Parathyroid adenoma (tissue), 2 donors: ENCODE results near the gene COX10.

ENCODE experiments used
- H2AFZ ChIP-seq: fragments of 300-600 bp; sonication (generic); one replicate; pipeline ENCODE4 v1.7.0; 2017; ENCODE audit warnings: antibody characterized with exemption, mild to moderate bottlenecking
- H3K27ac ChIP-seq: fragments of 300-600 bp; sonication (generic); one replicate; pipeline ENCODE4 v1.7.0; 2017
- H3K27me3 ChIP-seq: fragments of 300-600 bp; sonication (generic); one replicate; pipeline ENCODE4 v1.7.0; 2017; ENCODE audit warnings: low read length; ENCODE audit not compliant: control insufficient read depth, insufficient read depth
- H3K36me3 ChIP-seq: fragments of 300-600 bp; sonication (generic); one replicate; pipeline ENCODE4 v1.7.0; 2017; ENCODE audit warnings: low read length; ENCODE audit not compliant: control insufficient read depth, insufficient read depth
- H3K4me1 ChIP-seq: fragments of 300-600 bp; sonication (generic); one replicate; pipeline ENCODE4 v1.7.0; 2017; ENCODE audit warnings: control low read depth
- H3K4me2 ChIP-seq: fragments of 300-600 bp; sonication (generic); one replicate; pipeline ENCODE4 v1.7.0; 2017; ENCODE audit warnings: low read length
- H3K4me3 ChIP-seq: fragments of 300-600 bp; sonication (generic); one replicate; pipeline ENCODE4 v1.7.0; 2017; ENCODE audit warnings: low read depth, low read length
- H3K79me2 ChIP-seq: fragments of 300-600 bp; sonication (generic); one replicate; pipeline ENCODE4 v1.7.0; 2017; ENCODE audit warnings: control low read depth
- H3K9ac ChIP-seq: fragments of 300-600 bp; sonication (generic); one replicate; pipeline ENCODE4 v1.7.0; 2017; ENCODE audit warnings: mild to moderate bottlenecking
- H3K9me3 ChIP-seq: fragments of 300-600 bp; sonication (generic); one replicate; pipeline ENCODE4 v1.7.0; 2017; ENCODE audit warnings: low read length; ENCODE audit not compliant: control insufficient read depth
- TF ChIP-seq, protein P1 (sequence below): fragments of 300-600 bp; sonication (generic); IDR thresholded peaks from one replicate; pipeline ENCODE4 v1.7.0; 2017; ENCODE audit warnings: antibody characterized with exemption, mild to moderate bottlenecking
- donor health status: primary hyperparathyroidism.

COX10 gene

DNA sequence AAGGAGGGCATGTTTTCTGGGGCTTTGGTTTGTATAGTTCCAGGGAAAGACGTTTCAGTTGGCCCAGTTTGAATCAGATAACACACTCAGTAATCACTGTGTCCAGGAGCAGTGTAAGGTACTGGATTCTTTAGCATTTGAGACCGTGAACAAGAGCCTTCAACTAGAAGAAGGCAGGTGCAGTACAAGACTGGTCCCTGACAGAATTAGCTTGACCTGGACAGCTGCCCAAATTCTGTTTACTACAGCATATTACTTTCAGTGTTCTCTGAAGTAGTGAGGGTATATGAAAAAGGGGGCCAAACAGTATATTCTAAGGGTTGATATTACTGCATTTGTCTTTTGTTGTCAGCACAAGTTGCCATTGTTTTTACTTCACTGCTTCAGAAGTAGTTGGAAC lies 81.3 kb downstream of the COX10 start:
- H2AFZ ChIP-seq, result no peak overlapping the region
- H3K36me3 ChIP-seq, result no peaks in the 10 kb centered on the region
- no peak overlapping the region for H3K4me3 ChIP-seq
- no peaks in the 10 kb centered on the region for H3K9me3 ChIP-seq
- H3K27me3 ChIP-seq, result no peaks in the 10 kb centered on the region
- H3K79me2 ChIP-seq, result peaks cover 3% of the 10 kb centered on the region
- H3K9ac ChIP-seq, result no peak overlapping the region
- H3K27ac ChIP-seq, result no peak overlapping the region
- TF ChIP-seq, protein P1, sequence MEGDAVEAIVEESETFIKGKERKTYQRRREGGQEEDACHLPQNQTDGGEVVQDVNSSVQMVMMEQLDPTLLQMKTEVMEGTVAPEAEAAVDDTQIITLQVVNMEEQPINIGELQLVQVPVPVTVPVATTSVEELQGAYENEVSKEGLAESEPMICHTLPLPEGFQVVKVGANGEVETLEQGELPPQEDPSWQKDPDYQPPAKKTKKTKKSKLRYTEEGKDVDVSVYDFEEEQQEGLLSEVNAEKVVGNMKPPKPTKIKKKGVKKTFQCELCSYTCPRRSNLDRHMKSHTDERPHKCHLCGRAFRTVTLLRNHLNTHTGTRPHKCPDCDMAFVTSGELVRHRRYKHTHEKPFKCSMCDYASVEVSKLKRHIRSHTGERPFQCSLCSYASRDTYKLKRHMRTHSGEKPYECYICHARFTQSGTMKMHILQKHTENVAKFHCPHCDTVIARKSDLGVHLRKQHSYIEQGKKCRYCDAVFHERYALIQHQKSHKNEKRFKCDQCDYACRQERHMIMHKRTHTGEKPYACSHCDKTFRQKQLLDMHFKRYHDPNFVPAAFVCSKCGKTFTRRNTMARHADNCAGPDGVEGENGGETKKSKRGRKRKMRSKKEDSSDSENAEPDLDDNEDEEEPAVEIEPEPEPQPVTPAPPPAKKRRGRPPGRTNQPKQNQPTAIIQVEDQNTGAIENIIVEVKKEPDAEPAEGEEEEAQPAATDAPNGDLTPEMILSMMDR, result no peak
- no peaks in the 10 kb centered on the region for H3K4me1 ChIP-seq
- H3K4me2 ChIP-seq, result no peak overlapping the region

DNA sequence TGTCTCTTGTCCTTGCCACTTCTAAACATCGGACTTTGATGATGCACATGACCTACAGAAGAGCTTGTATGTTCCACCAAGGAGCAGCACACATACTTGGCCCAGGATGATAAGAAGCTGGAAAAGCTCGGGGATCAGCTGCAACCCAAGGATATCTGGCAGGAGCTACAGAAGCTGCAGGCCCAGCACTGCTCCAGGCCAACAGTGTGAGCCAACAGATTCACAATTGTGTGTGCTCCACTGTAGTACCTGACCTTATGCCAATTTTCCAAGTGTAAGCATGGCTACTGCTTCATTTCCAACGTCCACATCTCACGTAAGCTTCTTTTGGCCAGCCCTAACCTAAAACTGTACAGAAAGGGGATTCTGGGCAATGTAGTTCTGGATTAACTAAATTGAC lies 83.4 kb downstream of the COX10 start:
- Histone ChIP-seq H3K9me3 (no peaks in the 10 kb centered on the region), H3K9ac (no peak overlapping the region), H3K36me3 (no peaks in the 10 kb centered on the region), H3K4me3 (no peak overlapping the region), H3K79me2 (peaks cover 3% of the 10 kb centered on the region), H3K4me1 (no peaks in the 10 kb centered on the region), H3K27me3 (no peaks in the 10 kb centered on the region), H2AFZ (no peak overlapping the region), H3K27ac (no peak overlapping the region), H3K4me2 (no peak overlapping the region)
- TF ChIP-seq, protein P1, result no peak

DNA sequence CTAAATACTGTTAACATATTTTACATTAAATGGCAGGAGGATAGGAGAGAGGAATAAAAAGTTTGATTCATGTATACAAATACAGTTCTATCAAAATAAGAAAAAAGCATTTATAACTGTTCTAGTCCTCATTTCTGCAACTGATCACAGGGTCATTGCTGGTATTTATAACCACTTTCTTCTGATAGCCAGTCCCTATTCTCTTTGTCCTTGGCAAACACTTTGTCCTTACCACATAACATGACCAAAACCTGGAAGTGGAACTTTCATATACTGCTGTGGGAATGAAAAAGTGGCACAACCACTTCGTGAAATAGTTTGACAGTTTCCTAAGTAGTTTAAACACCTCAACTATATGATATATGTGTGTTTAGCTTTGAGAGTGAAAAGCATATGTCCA lies 84.1 kb downstream of the COX10 start:
- Histone ChIP-seq H3K4me2 (no peak overlapping the region), H3K36me3 (no peaks in the 10 kb centered on the region), H3K27ac (no peak overlapping the region), H2AFZ (no peak overlapping the region), H3K27me3 (no peaks in the 10 kb centered on the region), H3K4me3 (no peak overlapping the region), H3K9me3 (no peaks in the 10 kb centered on the region), H3K9ac (no peak overlapping the region), H3K4me1 (no peaks in the 10 kb centered on the region), H3K79me2 (peaks cover 3% of the 10 kb centered on the region)
- TF ChIP-seq, protein P1, result no peak

DNA sequence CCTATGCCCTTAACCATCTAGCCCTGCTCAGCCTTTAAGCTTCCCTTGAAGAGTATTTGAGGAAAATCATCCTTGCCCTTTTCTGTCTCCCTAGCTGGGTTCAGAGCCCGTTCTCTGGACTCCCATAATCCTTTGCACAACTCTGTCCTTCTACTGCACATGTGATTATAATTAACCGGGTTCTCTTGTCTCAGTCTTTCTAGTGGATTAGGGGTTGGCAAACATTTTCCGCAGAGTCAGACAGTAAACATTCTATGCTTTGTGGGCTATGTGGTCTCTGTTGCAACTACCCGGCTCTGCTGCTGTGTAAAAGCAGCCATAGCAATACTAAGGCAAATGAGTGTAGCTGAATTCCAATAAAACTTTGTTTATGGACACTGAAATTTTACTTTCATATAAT lies 87.4 kb downstream of the COX10 start:
- Histone ChIP-seq H3K4me3 (no peak overlapping the region), H3K27ac (no peak overlapping the region), H3K9ac (no peak overlapping the region), H2AFZ (no peak overlapping the region), H3K4me1 (no peaks in the 10 kb centered on the region), H3K79me2 (no peaks in the 10 kb centered on the region), H3K36me3 (no peaks in the 10 kb centered on the region), H3K27me3 (no peaks in the 10 kb centered on the region), H3K9me3 (no peaks in the 10 kb centered on the region), H3K4me2 (no peak overlapping the region)
- TF ChIP-seq, protein P1, result no peak

DNA sequence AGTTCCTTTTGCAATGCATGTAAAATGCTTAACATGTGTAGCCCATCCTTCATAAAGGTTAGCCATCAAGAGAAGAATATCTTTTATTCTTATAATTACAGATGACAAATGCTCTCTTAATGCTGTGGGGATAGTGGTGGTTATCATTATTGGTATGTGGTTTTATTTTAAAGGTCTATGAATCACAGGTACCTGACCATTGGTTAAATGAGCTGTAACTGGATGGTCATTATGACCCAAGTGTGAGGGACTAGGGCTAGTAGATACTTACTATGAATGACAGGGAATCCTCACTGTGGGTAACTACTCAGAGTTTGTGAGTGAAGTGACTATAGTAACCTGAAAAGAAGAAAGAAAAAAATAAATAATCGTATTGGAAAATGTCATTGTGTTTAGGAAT lies 88.5 kb downstream of the COX10 start:
- Histone ChIP-seq H3K9ac (no peak overlapping the region), H3K4me1 (no peaks in the 10 kb centered on the region), H3K79me2 (no peaks in the 10 kb centered on the region), H2AFZ (no peak overlapping the region), H3K4me2 (no peak overlapping the region), H3K9me3 (no peaks in the 10 kb centered on the region), H3K27ac (no peak overlapping the region), H3K36me3 (no peaks in the 10 kb centered on the region), H3K4me3 (no peak overlapping the region), H3K27me3 (no peaks in the 10 kb centered on the region)
- TF ChIP-seq, protein P1, result no peak
